Loucy (cell line): Measurements from ENCODE around the gene KYNU.

ENCODE experiments used
- H2AFZ ChIP-seq: fragments of 200-600 bp; sonication (generic); 2 replicates; pipeline ENCODE4 v1.6.0; 2016; ENCODE audit warnings: antibody characterized with exemption, mild to moderate bottlenecking, low read length, moderate library complexity
- H3F3A ChIP-seq: fragments of 200-600 bp; 2 replicates; pipeline ENCODE4 v1.6.0; 2016; ENCODE audit warnings: antibody characterized with exemption, low read depth, mild to moderate bottlenecking
- H3K27me3 ChIP-seq: fragments of 200-600 bp; sonication (generic); 2 replicates; pipeline ENCODE4 v1.6.1; 2014; ENCODE audit warnings: low read length, mild to moderate bottlenecking; ENCODE audit not compliant: insufficient read depth, poor library complexity, severe bottlenecking
- H3K36me3 ChIP-seq: fragments of 200-600 bp; sonication (generic); 2 replicates; pipeline ENCODE4 v1.6.1; 2016; ENCODE audit warnings: low read length; ENCODE audit not compliant: insufficient read depth
- H3K4me1 ChIP-seq: fragments of 200-600 bp; sonication (generic); 2 replicates; pipeline ENCODE4 v1.5.1; 2014; ENCODE audit warnings: low read length, mild to moderate bottlenecking; ENCODE audit not compliant: insufficient read depth, poor library complexity, severe bottlenecking
- H3K4me2 ChIP-seq: fragments of 200-600 bp; sonication (generic); 2 replicates; pipeline ENCODE4 v1.6.0; 2014; ENCODE audit warnings: antibody characterized with exemption, low read length, low read depth, mild to moderate bottlenecking; ENCODE audit not compliant: poor library complexity, severe bottlenecking
- H3K4me3 ChIP-seq: fragments of 200-600 bp; sonication (generic); 2 replicates; pipeline ENCODE4 v1.5.1; 2014; ENCODE audit warnings: low read length, mild to moderate bottlenecking, mixed read lengths; ENCODE audit not compliant: poor library complexity, severe bottlenecking
- H3K79me2 ChIP-seq: fragments of 200-600 bp; sonication (generic); 2 replicates; pipeline ENCODE4 v1.6.1; 2014; ENCODE audit warnings: low read length; ENCODE audit not compliant: insufficient read depth
- H3K9ac ChIP-seq: fragments of 200-600 bp; sonication (generic); 2 replicates; pipeline ENCODE4 v1.6.0; 2014; ENCODE audit warnings: mild to moderate bottlenecking, low read depth, low read length, moderate library complexity; ENCODE audit not compliant: poor library complexity, severe bottlenecking
- H3K9me2 ChIP-seq: fragments of 200-600 bp; sonication (generic); replicated peaks from 2 replicates; pipeline ENCODE4 v1.6.1; 2016; ENCODE audit warnings: low read depth, low read length, mixed read lengths
- H3K9me3 ChIP-seq: fragments of 200-600 bp; sonication (generic); 2 replicates; pipeline ENCODE4 v1.6.1; 2014; ENCODE audit warnings: mild to moderate bottlenecking, antibody characterized with exemption, low read length, low read depth; ENCODE audit not compliant: insufficient read depth
- H4K20me1 ChIP-seq: fragments of 200-600 bp; sonication (generic); 2 replicates; pipeline ENCODE4 v1.6.0; 2014; ENCODE audit warnings: antibody characterized with exemption, low read length, mild to moderate bottlenecking; ENCODE audit not compliant: insufficient read depth, poor library complexity, severe bottlenecking
- CTCF ChIP-seq: fragments of 200-600 bp; sonication (generic); conservative IDR thresholded peaks from 2 replicates; pipeline ENCODE4 v1.5.1; 2014; ENCODE audit warnings: mild to moderate bottlenecking, antibody characterized with exemption, low read length
- EZH2phosphoT487 ChIP-seq: fragments of 200-600 bp; IDR thresholded peaks from 2 replicates; pipeline ENCODE4 v1.6.1; 2018; ENCODE audit warnings: antibody characterized with exemption, mild to moderate bottlenecking, moderate library complexity, borderline replicate concordance

KYNU gene

DNA sequence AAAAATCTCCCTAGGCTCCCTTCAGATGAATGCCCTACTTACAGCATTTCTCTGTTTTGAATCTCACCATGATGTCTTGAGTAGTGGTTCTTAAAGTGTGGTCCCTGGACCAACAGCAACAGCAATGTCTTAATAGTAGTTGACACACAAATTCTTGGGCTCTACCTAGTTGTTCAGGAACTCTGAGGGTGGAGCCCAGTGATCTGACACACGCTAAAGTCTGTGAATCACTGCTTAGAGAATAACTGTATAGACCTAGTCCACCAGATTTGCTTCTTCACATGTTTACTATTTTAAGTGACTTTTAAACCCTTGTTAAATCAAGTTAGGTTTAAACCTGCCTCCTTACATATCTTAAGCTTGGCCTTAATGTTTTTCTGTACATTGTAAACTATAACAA lies 204.2 kb downstream of the KYNU start:
- Histone ChIP-seq H4K20me1 (no peaks in the 10 kb centered on the region), H3K4me2 (no peak overlapping the region), H3K79me2 (no peaks in the 10 kb centered on the region), H3K27me3 (no peaks in the 10 kb centered on the region), H3K9ac (no peak overlapping the region), H3K4me1 (peaks cover 10% of the 10 kb centered on the region), H3K4me3 (no peak overlapping the region), H2AFZ (no peak overlapping the region), H3K9me2 (no peaks in the 10 kb centered on the region), H3K36me3 (no peaks in the 10 kb centered on the region), H3K9me3 (no peaks in the 10 kb centered on the region), H3F3A (no peaks in the 10 kb centered on the region)
- TF ChIP-seq CTCF (no peak), EZH2phosphoT487 (no peak)

GRCh38 chr2:143083636-143084035 lies 206.2 kb downstream of the KYNU start:
- Histone ChIP-seq H3K4me1 (peaks cover 10% of the 10 kb centered on the region), H3K4me3 (no peak overlapping the region), H3K36me3 (no peaks in the 10 kb centered on the region), H3K9me2 (no peaks in the 10 kb centered on the region), H3K4me2 (no peak overlapping the region), H3F3A (no peaks in the 10 kb centered on the region), H2AFZ (no peak overlapping the region), H3K9me3 (no peaks in the 10 kb centered on the region), H3K9ac (no peak overlapping the region), H3K79me2 (no peaks in the 10 kb centered on the region), H3K27me3 (no peaks in the 10 kb centered on the region), H4K20me1 (no peaks in the 10 kb centered on the region)
- TF ChIP-seq CTCF (no peak), EZH2phosphoT487 (no peak)

DNA sequence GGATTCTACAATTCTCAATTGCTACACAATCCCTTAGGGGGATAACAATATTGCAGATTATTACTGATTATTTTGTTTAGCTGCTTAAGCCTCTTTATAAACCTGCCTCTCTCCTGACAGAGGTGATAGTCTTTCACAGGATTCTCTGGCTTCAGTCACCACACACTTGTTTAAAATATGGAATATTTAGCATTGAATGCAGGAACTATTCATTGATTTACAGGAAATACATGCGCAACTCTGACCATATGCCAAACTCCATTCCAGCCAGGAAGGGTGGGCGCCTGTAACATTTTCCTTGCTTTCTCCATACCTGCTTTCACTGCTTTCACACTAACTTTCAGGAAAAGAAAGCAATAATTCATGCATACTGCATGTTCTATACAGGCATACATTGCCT lies 207.0 kb downstream of the KYNU start:
- Histone ChIP-seq H3K9me3 (no peaks in the 10 kb centered on the region), H3K4me2 (no peak overlapping the region), H4K20me1 (no peaks in the 10 kb centered on the region), H3K4me1 (peaks cover 10% of the 10 kb centered on the region), H3K9me2 (no peaks in the 10 kb centered on the region), H3K4me3 (no peak overlapping the region), H3K79me2 (no peaks in the 10 kb centered on the region), H3K36me3 (no peaks in the 10 kb centered on the region), H2AFZ (0 out of 2 replicates have a peak overlapping the region, but pooled peaks have one; percentile 4), H3K27me3 (no peaks in the 10 kb centered on the region), H3F3A (no peaks in the 10 kb centered on the region), H3K9ac (no peak overlapping the region)
- TF ChIP-seq EZH2phosphoT487 = no peak
- no peak for TF ChIP-seq CTCF
